Hepatic stellate cell (primary cell): ENCODE results near the gene STX1A.

Experiments
- DNase-seq: peaks from one replicate; pipeline ENCODE4 v3.0.0; 2011; ENCODE audit warnings: low spot score

STX1A gene

GRCh38 chr7:73718905-73719805, at the start of gene STX1A:
TSS of gene STX1A (minus strand) at chr7:73719669. CDS start at chr7:73719631, 38 bp downstream.
- DNase-seq, result peak; percentile 95

GRCh38 chr7:73768641-73769480, 49.4 kb upstream of the STX1A start:
- DNase-seq, result no peak

GRCh38 chr7:73766556-73767229, 47.2 kb upstream of the STX1A start:
- no peak for DNase-seq

DNA sequence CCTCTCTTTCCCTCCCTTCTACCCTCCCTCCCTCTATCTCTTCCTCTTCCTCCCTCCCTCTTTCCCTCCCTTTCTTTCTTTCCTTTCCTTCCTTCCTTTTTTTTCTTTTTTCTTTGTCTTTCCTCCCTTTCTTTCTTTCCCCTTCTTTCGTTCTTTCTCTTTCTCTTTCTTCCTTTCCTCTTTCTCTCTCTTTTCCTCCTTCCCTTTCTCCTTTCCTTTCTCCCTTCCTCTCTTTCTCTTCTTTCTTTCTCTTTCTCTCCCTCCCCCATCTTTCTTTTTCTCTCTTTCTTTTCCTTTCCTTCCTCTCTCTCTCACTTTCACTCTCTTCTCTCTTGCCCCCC, 43.2 kb upstream of the STX1A start:
- DNase-seq, result no peak

DNA sequence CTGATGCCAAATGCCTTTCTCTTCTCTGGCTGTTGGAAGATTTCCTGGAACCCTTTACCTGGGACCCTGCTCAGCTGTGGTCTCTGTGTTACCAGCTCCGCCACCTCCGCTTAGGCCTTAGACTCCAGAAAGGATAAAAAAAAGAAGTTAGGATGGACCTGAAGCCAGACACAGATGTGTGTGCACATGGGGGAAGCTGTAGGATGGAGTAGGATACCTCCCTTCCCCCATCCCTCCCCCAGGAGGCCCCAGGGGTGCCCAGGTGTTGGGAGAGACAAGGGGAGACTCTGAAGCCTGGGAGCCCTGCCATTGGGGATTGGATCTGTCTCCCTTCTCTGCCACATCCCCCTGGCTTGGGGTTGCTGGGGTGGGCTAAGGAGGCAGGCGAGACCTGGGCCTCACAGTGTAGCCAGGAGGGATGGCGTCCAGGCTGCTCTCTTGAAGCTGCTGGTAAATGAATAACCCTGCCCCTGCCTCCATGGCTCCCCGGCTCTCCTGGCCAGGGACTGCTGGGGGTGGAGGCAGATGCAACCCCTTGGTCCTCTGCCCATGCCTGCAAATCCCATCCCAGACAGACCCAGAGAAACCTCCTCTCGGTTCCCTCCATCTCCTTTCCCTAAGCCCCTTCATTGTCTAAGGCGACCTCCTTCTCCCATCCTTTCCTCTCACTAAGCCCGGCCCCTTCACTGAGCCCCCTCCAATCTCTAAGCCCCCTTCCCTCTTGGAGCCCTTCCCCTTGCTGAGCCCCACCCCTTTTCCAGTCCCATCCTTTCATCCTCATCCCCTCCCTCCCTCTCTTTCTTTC, 42.6 kb upstream of the STX1A start:
- DNase-seq, result no peak

- DNase-seq, result no peak
Observed at GRCh38 chr7:73758581-73759138, 39.2 kb upstream of the STX1A start.

DNA sequence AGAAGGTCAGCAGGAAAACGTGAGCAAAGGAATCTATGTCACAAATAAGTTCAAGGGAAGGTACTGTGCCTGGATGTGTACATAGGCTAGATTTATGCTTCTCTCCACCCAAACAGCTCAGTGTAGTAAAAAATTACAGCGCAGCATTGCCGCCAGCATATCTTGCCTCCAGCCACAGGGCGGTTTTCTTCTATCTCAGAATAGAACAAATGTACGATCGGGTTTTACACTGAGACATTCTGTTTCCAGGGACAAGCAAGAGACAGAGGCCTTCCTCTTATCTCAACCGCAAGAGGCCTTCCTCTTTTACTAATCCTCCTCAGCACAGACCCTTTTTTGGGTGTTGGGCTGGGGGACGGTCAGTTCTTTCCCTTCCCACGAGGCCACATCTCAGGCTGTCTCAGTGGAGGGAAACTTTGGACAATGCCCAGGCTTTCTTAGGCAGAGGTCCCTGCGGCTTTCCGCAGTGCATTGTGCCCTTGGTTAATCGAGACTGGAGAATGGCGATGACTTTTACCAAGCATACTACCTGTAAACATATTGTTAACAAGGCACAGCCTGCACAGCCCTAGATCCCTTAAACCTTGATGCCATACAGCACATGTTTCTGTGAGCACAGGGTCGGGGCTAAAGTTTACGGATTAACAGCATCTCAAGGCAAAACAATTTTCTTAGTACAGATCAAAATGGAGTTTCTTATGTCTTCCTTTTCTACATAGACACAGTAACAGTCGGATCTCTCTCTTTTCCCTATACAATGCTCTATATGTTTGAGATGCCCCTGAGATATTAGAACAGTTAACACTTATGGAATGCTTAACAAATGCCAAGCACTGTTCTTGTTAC, 30.7 kb upstream of the STX1A start:
- no peak for DNase-seq

DNA sequence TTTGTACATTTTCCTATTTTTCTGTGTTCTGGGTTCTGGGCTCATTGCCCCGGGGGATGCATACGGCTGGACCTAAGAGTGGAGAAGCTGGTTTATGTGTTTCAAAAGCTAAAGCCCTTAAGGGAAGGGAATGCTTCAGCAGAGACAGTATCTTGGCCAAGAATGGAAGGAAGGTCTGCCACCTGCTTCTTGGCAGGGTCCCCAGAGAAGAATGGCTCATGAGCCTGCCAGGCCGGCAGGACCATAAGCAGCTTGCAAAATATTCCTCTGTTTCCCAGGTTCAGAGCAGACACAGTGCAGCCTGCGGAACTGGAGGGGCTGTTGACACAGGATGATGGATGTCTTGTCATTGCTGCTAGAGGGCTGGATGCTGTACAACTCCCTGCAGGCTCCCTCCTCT, 26.9 kb upstream of the STX1A start:
- no peak for DNase-seq

- DNase-seq, result no peak
Observed at GRCh38 chr7:73742753-73743641, 23.5 kb upstream of the STX1A start.

DNA sequence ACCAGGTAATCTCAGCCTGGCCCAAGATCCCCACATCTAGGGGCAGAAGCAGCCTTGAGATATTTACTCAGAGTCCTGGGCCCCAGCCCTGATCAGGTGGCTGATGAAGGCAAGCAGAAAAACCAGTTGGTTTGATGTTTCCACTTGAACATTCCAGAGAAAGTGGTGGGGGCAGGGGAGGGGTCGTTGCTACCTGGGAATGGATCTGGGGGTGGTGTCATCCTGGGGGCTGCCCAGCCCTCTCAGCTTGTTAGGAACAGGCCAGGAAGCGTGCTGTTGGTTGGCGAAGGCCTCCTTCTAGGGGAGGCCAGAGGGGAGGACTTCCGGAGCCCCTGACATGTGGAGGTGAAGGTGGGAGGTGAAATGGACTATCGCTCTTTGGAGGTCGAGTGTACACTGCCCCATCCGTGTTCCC, 22.9 kb upstream of the STX1A start:
- DNase-seq, result no peak

GRCh38 chr7:73741600-73741999, 22.1 kb upstream of the STX1A start:
- no peak for DNase-seq

DNA sequence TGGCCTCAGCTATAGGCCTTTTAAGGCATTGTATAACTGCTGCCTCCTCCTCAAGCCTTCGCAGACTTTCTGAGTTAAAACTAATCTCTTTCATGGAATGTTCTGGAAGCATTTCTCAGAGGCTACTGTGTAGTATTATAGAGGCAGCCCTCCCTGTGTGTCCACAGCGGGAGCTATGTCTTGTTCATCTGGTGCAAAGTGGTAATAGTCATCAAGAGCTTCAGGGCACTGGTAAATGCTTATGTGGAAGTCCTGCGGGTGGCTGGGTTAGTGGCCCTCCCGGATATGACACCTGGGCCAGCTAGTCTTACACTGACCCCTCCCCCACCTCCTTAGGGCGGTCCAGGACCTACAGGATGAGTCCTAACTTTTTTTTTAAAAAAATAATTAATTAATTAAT, 21.3 kb upstream of the STX1A start:
- no peak for DNase-seq

DNA sequence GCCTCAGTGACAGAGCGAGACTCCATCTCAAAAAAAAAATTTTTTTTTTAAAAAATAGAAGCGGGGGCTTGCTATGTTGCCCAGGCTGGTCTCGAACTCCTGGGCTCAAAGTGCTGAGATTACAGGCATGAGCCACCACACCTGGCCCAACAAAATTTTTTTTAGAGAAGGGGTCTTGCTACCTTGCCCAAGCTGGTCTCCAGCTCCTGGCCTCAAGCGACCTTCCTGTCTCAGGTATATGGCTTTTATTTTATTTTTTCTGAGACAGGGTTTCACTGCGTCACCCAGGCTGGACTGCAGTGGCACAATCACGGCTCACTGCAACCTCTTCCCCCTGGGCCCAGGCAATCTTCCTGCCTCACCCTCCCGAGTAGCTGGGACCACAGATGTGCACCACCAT, 20.7 kb upstream of the STX1A start:
- DNase-seq, result no peak

GRCh38 chr7:73739387-73739767, 19.9 kb upstream of the STX1A start:
- no peak for DNase-seq

GRCh38 chr7:73738612-73739386, 19.3 kb upstream of the STX1A start, which contains the start of gene ABHD11:
TSS of gene ABHD11 (minus strand) at chr7:73738802. CDS start at chr7:73738770, 32 bp downstream.
- peak; percentile 94 for DNase-seq

GRCh38 chr7:73738220-73738611, 18.7 kb upstream of the STX1A start:
- peak; percentile 86 for DNase-seq

- no peak for DNase-seq
Observed at GRCh38 chr7:73737491-73738219, 18.2 kb upstream of the STX1A start.

DNA sequence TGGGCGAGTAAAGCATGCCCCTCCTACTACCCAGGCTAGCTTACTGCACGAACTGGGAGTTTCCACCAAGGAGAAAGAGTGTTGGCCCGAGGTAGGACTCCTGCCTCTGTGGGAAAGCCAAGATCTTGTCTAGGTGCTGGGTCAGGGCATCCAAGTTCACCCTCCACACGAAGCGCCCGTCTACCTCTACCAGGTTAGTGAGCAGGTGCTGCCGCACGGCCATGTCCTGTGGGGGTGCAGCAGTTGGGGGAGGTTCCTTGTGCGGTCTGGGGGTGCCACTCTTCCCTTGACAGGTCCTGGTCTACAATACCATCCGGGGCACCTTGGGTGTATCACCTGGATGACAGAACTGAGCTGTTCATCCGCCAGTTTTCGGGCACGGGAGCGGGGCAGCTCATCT, 17.4 kb upstream of the STX1A start:
- no peak for DNase-seq
